HepG2 (cell line): ENCODE results near the gene RTF1. TPM values are rescaled to one million over a fixed set of nuclear protein-coding genes. Genes with fewer than 3 reads are reported as not detected.

Source experiments
- AGO2 ChIP-seq: fragments of 200-400 bp; formaldehyde crosslinking; optimal IDR thresholded peaks from 2 replicates; pipeline ENCODE3; 2017; ENCODE audit warnings: mild to moderate bottlenecking, low read depth, low read length, moderate library complexity
- BRD4 ChIP-seq: sonication (generic); formaldehyde crosslinking; IDR thresholded peaks from 2 replicates; pipeline ENCODE4 v1.4.0; 2020; ENCODE audit warnings: missing genetic modification reagents
- GABPB1 ChIP-seq: IDR thresholded peaks from 2 replicates; pipeline ENCODE4 v1.6.1; 2016; ENCODE audit warnings: mild to moderate bottlenecking, missing genetic modification reagents, moderate library complexity, missing compliant biosample characterization
- GATAD2A ChIP-seq: IDR thresholded peaks from 2 replicates; pipeline ENCODE4 v1.6.1; 2016
- MAF1 ChIP-seq: sonication (generic); formaldehyde crosslinking; IDR thresholded peaks from 2 replicates; pipeline ENCODE4 v1.5.0; 2020; ENCODE audit warnings: missing genetic modification reagents, borderline replicate concordance
- SRSF9 ChIP-seq: fragments of 200-400 bp; formaldehyde crosslinking; IDR thresholded peaks from 2 replicates; pipeline ENCODE4 v1.6.1; 2018; ENCODE audit warnings: borderline replicate concordance, mild to moderate bottlenecking, low read depth, low read length; ENCODE audit not compliant: insufficient read depth, poor library complexity, severe bottlenecking
- SRY ChIP-seq: sonication (generic); formaldehyde crosslinking; IDR thresholded peaks from 2 replicates; pipeline ENCODE4 v1.8.0; 2022; ENCODE audit warnings: mild to moderate bottlenecking, missing genetic modification reagents
- ZNF138 ChIP-seq: sonication (generic); formaldehyde crosslinking; IDR thresholded peaks from 2 replicates; pipeline ENCODE4 v1.5.0; 2020; ENCODE audit warnings: mild to moderate bottlenecking, low read depth, missing genetic modification reagents
- ZNF484 ChIP-seq: sonication (generic); formaldehyde crosslinking; IDR thresholded peaks from 2 replicates; pipeline ENCODE4 v1.5.1; 2020; ENCODE audit warnings: mild to moderate bottlenecking, low read depth, missing genetic modification reagents, borderline replicate concordance
- ZNF510 ChIP-seq: sonication (generic); formaldehyde crosslinking; IDR thresholded peaks from 2 replicates; pipeline ENCODE4 v1.4.0; 2020; ENCODE audit warnings: low read depth, mild to moderate bottlenecking, missing genetic modification reagents
- ZNF598 ChIP-seq: sonication (generic); formaldehyde crosslinking; IDR thresholded peaks from 2 replicates; pipeline ENCODE4 v1.5.1; 2020; ENCODE audit warnings: mild to moderate bottlenecking, missing genetic modification reagents, borderline replicate concordance
- polyA plus RNA-seq, 8 experiments: library from polyadenylated mRNA; depleted of rRNA in 3 of 8; stranded (reverse) in 7 of 8; unstranded in 1 of 8; fragments of >200 nt; fragmentation: Illumina TruSeq in 4 of 8; extraction: Trizol in 4 of 8; gene quantifications; 2 replicates each; pipeline versions ENCODE4 v1.2.1 to v1.2.3, GENCODE V29; 2011 to 2016; ENCODE audit warnings: low read depth in 4 of 8, missing spikeins in 1 of 8, mixed read lengths in 1 of 8; ENCODE audit not compliant: insufficient read depth in 1 of 8
- total RNA-seq, 5 experiments: library from RNA; depleted of rRNA; stranded (reverse); fragments of >200 nt; fragmentation: Illumina TruSeq; extraction: Trizol; gene quantifications; 2 replicates each; pipeline ENCODE4 v1.2.3, GENCODE V29; 2016; ENCODE audit warnings: low read depth in 1 of 5
- TF ChIP-seq, protein P1 (sequence below): sonication (generic); formaldehyde crosslinking; conservative IDR thresholded peaks from 2 replicates; pipeline ENCODE4 v1.4.0; 2020; ENCODE audit warnings: mild to moderate bottlenecking, missing genetic modification reagents, moderate library complexity
- TF ChIP-seq, protein P2 (sequence below): sonication (generic); formaldehyde crosslinking; IDR thresholded peaks from 2 replicates; pipeline ENCODE4 v1.8.0; 2022; ENCODE audit warnings: mild to moderate bottlenecking, missing genetic modification reagents, moderate library complexity
- TF ChIP-seq, protein P3 (sequence below): sonication (generic); formaldehyde crosslinking; IDR thresholded peaks from 2 replicates; pipeline ENCODE4 v1.8.1; 2023; ENCODE audit warnings: mild to moderate bottlenecking, missing genetic modification reagents
- TF ChIP-seq, protein P4 (sequence below): sonication (generic); formaldehyde crosslinking; IDR thresholded peaks from 2 replicates; pipeline ENCODE4 v1.4.0; 2020; ENCODE audit warnings: mild to moderate bottlenecking, missing genetic modification reagents, borderline replicate concordance
- TF ChIP-seq, protein P5 (sequence below): sonication (generic); formaldehyde crosslinking; IDR thresholded peaks from 2 replicates; pipeline ENCODE4 v1.8.0; 2022; ENCODE audit warnings: missing genetic modification reagents, mild to moderate bottlenecking, moderate library complexity, borderline replicate concordance

RTF1 gene
- total and polyA plus RNA-seq, 2 of the 13 experiments (the other 11 are each of a cell fraction or from before 2014, with no cell fraction given), result 13.9 to 17.9 TPM

DNA sequence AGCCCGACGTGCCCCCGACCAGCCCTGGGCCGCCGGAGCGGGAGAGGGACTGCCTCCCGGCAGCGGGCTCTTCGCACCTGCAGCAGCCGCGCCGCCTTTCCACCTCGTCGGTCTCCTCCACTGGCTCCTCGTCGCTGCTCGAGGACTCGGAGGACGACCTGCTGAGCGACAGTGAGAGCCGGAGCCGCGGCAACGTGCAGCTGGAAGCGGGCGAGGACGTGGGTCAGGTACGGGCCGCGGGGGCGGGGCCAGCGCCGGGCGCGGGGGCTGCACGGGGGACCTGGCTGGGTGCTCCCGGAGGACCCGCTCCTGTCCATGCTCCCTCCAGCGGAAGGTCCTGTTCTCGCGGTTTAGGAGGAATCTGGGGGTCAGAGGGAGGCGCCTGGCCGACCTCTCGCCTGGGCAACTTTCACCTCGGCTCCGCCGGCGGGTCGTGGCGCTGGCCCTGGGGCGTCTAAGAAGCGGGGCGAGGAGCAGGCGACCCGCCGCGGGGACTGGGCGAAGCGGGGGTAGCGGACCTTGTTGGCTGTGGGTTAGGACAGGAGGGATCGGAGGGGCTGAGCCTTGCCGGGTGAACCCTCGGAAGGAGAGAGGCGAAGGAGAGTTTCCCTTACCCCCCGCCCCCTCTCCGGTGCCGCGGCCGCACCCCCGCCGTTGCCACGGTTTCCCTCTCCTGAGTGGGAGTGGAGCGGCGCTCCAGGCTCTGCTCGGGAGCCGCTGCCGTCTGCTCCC, 77.5 kb downstream of the RTF1 start (continued):
- TF ChIP-seq, protein P1, sequence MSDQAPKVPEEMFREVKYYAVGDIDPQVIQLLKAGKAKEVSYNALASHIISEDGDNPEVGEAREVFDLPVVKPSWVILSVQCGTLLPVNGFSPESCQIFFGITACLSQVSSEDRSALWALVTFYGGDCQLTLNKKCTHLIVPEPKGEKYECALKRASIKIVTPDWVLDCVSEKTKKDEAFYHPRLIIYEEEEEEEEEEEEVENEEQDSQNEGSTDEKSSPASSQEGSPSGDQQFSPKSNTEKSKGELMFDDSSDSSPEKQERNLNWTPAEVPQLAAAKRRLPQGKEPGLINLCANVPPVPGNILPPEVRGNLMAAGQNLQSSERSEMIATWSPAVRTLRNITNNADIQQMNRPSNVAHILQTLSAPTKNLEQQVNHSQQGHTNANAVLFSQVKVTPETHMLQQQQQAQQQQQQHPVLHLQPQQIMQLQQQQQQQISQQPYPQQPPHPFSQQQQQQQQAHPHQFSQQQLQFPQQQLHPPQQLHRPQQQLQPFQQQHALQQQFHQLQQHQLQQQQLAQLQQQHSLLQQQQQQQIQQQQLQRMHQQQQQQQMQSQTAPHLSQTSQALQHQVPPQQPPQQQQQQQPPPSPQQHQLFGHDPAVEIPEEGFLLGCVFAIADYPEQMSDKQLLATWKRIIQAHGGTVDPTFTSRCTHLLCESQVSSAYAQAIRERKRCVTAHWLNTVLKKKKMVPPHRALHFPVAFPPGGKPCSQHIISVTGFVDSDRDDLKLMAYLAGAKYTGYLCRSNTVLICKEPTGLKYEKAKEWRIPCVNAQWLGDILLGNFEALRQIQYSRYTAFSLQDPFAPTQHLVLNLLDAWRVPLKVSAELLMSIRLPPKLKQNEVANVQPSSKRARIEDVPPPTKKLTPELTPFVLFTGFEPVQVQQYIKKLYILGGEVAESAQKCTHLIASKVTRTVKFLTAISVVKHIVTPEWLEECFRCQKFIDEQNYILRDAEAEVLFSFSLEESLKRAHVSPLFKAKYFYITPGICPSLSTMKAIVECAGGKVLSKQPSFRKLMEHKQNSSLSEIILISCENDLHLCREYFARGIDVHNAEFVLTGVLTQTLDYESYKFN, result no peak
- TF ChIP-seq, protein P2, sequence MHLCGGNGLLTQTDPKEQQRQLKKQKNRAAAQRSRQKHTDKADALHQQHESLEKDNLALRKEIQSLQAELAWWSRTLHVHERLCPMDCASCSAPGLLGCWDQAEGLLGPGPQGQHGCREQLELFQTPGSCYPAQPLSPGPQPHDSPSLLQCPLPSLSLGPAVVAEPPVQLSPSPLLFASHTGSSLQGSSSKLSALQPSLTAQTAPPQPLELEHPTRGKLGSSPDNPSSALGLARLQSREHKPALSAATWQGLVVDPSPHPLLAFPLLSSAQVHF (CRISPR knock-in tag), result peak; percentile 61; the same call in 1 of the 2 replicates
- TF ChIP-seq AGO2, result no peak
- TF ChIP-seq ZNF598 (CRISPR knock-in tag), result no peak
- TF ChIP-seq GABPB1, result peak; percentile 71; the same call in 1 of the 2 replicates
- TF ChIP-seq, protein P3, sequence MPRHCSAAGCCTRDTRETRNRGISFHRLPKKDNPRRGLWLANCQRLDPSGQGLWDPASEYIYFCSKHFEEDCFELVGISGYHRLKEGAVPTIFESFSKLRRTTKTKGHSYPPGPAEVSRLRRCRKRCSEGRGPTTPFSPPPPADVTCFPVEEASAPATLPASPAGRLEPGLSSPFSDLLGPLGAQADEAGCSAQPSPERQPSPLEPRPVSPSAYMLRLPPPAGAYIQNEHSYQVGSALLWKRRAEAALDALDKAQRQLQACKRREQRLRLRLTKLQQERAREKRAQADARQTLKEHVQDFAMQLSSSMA (CRISPR knock-in tag), result no peak
- TF ChIP-seq, protein P4, sequence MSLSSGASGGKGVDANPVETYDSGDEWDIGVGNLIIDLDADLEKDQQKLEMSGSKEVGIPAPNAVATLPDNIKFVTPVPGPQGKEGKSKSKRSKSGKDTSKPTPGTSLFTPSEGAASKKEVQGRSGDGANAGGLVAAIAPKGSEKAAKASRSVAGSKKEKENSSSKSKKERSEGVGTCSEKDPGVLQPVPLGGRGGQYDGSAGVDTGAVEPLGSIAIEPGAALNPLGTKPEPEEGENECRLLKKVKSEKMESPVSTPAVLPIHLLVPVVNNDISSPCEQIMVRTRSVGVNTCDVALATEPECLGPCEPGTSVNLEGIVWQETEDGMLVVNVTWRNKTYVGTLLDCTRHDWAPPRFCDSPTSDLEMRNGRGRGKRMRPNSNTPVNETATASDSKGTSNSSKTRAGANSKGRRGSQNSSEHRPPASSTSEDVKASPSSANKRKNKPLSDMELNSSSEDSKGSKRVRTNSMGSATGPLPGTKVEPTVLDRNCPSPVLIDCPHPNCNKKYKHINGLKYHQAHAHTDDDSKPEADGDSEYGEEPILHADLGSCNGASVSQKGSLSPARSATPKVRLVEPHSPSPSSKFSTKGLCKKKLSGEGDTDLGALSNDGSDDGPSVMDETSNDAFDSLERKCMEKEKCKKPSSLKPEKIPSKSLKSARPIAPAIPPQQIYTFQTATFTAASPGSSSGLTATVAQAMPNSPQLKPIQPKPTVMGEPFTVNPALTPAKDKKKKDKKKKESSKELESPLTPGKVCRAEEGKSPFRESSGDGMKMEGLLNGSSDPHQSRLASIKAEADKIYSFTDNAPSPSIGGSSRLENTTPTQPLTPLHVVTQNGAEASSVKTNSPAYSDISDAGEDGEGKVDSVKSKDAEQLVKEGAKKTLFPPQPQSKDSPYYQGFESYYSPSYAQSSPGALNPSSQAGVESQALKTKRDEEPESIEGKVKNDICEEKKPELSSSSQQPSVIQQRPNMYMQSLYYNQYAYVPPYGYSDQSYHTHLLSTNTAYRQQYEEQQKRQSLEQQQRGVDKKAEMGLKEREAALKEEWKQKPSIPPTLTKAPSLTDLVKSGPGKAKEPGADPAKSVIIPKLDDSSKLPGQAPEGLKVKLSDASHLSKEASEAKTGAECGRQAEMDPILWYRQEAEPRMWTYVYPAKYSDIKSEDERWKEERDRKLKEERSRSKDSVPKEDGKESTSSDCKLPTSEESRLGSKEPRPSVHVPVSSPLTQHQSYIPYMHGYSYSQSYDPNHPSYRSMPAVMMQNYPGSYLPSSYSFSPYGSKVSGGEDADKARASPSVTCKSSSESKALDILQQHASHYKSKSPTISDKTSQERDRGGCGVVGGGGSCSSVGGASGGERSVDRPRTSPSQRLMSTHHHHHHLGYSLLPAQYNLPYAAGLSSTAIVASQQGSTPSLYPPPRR (CRISPR knock-in tag), result 0 out of 2 replicates have a peak, but pooled peaks have one; percentile 24
- no peak for TF ChIP-seq MAF1 (CRISPR knock-in tag)
- no peak for TF ChIP-seq ZNF138 (CRISPR knock-in tag)
- TF ChIP-seq BRD4 (CRISPR knock-in tag), result no peak; the same call in 1 of the 2 replicates
- no peak for TF ChIP-seq ZNF484
- TF ChIP-seq GATAD2A (CRISPR knock-in tag), result no peak
- no peak for TF ChIP-seq ZNF510 (CRISPR knock-in tag)
- no peak for TF ChIP-seq SRSF9
- TF ChIP-seq, protein P5, sequence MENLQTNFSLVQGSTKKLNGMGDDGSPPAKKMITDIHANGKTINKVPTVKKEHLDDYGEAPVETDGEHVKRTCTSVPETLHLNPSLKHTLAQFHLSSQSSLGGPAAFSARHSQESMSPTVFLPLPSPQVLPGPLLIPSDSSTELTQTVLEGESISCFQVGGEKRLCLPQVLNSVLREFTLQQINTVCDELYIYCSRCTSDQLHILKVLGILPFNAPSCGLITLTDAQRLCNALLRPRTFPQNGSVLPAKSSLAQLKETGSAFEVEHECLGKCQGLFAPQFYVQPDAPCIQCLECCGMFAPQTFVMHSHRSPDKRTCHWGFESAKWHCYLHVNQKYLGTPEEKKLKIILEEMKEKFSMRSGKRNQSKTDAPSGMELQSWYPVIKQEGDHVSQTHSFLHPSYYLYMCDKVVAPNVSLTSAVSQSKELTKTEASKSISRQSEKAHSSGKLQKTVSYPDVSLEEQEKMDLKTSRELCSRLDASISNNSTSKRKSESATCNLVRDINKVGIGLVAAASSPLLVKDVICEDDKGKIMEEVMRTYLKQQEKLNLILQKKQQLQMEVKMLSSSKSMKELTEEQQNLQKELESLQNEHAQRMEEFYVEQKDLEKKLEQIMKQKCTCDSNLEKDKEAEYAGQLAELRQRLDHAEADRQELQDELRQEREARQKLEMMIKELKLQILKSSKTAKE, result 0 out of 2 replicates have a peak, but pooled peaks have one; percentile 14
- TF ChIP-seq SRY (CRISPR knock-in tag), result peak; percentile 12; the same call in 1 of the 2 replicates
